NK-92 (cell line): ENCODE measurements around the gene PLIN5.
"Not testable (repeated sequence)": the region's sequence is repeated elsewhere in the genome, so short reads cannot be mapped to it uniquely, and the experiment has no call there.

ENCODE experiments used
- DNase-seq: peaks from one replicate; lab custom pipeline; 2025; ENCODE audit not compliant: unreplicated experiment; lab: John Stamatoyannopoulos, UW

PLIN5 gene

DNA sequence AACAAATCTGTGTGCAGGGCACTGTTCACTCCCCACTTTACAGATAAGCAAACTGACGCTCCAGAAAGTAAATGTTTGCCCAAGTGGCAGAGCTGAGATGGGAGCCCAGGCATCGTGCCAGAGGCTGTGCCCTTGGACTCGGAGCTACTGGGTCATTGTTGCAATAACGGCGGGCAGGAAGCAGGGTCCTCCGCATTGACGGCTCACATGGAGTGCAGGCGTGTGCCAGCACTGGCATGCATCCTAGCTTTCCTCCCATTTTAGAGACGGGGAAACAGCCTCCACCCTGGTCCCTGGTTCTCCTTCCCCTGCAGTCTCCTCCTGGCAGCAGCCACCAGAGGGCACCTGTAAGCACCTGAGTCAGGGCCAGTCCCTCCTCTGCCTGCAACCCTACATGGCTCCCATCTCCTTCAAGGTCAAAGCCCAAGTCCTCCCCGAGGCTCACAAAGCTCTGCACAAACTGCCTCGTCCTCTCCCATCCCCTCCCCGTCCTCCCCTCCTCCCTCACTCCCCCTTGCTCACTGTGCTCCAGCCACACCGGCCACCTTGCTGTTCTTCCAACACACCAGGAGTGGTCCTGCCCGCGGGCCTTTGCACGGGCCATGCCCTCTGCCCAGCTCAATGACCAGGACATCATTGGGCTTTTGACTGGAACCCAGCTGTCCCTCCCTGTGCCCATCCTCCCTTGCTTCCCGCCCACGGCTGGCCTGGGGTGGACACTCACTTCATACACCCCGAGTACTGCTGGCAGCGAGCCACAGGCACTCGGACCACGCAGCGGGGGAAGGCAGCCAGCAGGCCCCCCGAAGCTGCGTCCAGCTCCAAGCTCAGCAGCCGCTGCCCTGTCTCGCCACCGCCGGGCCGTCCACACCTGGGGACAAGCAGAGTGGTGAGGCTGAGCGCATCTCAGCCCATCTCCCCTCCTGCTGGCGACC lies 12.5 kb upstream of the PLIN5 start:
- no peak for DNase-seq

DNA sequence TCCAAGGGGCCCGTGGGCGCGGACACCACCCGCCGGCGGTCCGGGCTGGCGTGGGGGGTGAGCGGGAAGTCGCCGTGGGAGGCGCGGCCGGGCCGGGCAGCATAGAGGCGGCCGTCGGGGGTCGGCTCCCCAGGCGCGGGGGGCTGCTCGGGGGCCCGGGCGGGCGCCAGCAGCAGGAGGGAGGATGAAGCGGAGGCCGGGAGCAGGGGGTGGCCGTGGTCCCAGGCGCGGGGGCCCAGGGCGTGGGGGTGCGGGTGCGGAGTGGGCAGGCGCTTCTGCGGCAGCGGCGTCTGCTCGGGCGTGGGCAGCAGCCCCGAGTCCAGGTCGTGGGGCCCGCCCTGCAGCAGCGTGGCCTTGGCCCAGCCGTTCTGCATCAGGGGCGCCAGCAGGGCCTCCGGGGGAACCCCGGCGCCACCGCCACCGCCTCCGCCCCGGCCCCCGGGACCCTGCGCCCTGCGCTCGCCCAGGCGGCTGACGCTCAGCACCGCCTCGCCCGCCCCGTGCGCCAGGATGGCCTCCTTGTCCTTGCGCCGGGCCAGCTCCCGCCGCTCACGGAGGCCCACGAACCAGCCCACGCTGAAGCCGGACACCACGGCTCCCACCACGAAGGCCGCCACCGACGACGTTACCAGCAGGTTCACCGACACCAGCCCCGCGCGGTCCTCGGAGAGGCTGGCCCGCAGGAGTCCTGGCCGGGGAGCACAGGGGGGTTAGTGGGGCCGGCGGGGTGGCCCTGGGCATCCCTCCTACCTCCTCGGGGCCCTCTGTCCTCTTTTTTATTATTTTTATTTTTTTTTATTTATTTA lies 9.0 kb upstream of the PLIN5 start:
- DNase-seq = no peak

DNA sequence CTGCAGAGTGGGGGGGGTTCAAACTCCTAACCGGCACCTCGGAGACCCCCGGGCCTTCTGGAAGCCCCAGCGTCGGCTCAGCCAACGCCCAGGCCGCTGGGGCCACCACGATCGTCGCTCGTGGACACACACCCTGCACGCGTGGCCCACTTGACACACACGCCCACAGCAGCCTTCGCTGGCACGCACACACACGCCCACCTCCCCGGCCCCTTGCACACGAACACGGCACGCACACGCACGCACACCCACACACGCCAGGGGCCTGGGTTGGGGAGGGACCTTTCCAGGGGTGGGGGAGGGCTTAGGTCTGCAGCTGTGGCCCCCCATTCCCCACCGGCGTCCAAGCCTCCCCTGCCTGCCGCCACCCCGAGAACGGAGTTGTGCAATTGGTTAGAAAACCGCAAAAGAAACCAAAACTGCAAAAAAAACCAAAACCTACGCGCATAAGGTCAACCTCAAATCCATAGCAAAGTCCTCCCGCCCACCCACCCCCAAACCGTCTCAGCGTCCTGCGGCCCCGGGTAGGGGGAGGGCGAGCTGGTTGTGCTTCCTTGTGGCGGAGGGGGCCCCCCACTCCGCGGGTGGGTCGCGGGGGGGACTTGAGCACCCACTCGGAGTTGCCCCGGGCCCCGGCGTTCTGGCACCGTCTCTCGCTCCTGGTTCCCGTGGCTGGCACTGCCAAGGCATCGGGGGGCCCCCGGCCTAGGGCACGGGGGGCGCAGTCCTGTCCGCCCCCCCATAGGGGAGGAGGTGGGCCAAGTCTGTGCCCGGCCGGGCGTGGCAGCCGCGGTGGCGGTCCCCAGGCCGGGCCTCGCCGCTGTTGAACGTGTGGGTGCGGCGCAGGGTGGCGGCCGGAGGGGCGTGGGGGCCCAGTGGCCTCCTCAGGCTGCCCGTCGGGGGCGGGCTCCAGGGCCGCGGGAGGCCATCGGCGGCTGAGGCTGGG lies 8.1 kb upstream of the PLIN5 start:
- DNase-seq = no peak

DNA sequence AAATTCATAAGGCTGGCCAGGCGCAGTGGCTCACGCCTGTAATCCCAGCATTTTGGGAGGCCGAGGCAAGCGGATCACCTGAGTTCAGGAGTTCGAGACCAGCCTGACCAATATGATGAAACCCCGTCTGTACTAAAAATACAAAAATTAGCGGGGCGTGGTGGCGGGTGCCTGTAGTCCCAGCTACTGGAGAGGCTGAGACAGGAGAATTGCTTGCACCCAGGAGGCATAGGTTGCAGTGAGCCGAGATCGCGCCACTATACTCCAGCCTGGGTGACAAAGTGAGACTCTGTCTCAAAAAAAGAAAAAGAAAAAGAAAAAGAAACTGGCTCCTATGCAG lies 6.8 kb upstream of the PLIN5 start:
- not testable (repeated sequence) for DNase-seq

DNA sequence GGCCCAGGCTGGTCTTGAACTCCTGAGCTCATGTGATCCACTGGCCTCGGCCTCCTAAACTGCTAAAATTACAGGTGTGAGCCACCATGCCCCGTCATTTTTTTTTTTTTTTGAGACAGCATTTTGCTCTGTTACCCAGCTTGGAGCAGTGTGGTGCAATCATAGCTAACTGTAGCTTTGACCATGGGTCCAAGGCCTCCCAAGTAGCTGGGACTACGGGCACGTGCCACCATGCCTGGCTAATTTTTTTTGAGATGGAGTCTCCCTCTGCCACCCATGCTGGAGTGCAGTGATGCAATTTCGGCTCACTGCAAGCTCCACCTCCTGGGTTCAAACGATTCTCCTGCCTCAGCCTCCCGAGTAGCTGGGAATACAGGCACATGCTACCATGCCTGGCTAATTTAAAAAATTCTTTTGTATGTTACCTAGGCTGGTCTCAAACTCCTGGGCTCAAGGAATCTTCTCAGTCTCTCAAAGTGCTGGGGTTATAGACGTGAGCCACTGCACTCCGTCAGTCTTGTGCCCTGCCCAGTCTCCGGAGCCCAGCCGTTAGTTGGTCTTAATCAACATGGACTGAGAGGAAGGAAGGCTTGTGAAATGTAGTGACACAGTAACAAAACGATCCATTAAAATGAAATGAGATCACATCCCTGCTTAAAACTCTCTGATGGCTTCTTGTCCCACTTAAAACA lies 6.2 kb upstream of the PLIN5 start:
- no peak for DNase-seq

DNA sequence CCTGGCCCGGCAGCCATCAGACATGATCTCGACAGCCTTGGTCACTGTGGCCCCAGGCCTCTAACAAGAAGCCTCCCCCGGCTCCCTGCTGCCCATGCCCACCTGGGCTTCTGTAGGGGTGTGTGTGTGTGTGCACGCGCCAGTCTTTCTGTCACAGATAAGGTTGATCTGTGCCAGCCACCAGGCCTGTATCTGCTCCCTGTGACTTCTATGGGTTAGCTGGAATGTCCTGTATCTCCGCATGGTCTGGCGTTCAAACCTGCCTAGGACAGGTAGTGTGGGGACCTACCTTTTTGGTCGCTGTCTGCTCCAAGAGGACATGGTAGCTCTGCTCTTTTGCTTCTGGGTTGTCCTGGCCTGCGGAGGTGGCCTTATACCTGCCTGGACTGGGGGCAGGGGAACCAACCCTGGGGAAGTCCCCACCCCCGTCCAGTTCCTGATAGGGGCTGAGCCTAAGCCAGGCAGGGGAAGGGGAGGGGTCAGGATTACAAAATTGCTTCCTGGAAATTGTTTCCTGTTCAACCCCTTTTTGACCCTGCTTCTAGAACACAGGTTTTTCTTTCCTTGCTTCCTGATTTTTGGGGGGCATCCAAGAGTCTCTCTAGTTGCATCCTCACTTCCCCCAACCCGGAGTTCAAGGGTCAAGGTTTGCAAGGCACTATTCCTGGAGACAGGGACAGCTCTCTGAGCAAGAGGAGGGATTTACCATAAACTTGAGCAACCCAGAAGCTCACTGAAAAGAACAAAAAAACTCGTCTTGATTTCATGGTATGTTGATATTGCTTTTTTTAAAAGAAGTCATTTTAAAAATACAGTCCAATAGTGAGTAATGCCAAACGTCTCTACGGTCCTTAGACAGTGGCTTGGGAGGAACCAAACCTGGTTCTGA lies 4.9 kb upstream of the PLIN5 start, which contains the start of gene LRG1:
TSS of gene LRG1 (minus strand) at position 344 of the 889 bp plus-strand sequence. CDS start at position 321, 23 bp downstream.
- DNase-seq = no peak

DNA sequence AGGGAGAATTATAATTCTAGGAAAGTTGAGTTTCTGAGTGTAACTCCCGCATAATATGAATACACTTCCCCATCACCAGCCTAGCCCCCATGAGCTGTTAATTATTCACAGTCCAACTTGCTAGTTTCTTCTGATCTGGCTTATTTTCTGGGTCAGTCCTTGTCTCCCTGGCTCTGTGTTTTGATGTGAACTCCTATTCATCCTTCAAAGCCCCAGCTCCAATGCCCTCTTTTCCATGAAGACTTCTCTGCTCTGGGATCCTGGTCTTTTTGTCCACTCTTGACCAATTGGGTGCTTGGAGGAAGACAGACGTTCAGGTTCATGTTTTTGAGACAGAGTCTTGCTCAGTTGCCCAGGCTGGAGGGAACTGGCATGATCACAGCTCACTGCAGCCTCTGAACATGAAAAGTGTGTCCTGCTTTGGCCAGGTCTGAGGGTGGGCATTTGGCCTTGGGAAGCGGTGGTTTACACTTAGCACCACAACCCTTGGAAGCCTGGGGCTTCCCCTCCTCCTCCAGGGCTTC lies 4.2 kb upstream of the PLIN5 start:
- DNase-seq = no peak

DNA sequence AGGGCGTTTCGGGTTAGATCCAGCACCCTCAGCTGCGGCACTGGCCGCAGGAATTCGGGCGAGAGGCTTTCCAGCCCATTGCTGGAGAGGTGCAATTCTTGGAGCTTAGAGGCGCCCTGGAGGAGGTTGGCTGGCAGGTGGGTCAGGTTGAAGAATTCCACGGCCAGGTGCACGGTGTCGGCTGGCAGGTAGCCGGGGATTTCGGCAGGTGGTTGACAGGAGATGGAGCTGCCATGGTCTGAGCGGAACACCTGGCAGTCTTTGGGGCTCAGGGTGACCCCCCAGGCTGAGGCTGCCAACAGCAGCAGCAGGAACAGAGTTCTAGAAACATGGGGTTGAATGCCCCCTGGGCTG lies 3.6 kb upstream of the PLIN5 start:
- no peak for DNase-seq

DNA sequence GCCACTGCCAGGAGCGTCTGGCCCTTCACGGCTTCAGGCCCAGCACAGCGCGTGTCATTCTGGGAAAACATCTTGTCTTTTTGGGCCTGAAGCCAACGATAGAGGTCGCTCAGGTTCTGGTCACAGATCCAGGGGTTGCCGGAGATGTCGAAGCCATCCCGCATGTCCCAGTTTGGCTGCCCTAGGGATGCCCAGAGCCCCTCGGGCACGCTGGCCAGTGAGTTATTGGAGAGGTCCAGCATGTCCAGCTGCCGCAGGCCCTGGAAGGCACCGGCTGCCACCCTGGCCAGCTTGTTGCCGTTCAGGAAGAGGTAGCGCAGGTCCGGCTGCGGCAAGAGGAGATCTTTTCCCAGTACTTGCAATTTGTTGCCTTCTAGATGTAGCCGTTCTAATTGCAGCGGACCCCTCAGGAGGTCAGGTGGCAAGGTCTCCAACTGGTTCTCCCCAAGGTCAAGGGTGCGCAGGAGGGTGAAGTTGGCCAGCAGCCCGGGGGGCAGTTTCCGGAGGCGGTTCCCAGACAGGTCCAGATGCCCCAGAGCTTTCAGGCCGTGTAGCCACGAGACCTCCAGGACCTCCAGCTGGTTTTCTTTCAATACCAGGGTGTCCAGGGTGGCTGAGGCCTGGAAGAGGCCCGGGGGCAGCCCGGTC lies 3.1 kb upstream of the PLIN5 start:
- no peak for DNase-seq

DNA sequence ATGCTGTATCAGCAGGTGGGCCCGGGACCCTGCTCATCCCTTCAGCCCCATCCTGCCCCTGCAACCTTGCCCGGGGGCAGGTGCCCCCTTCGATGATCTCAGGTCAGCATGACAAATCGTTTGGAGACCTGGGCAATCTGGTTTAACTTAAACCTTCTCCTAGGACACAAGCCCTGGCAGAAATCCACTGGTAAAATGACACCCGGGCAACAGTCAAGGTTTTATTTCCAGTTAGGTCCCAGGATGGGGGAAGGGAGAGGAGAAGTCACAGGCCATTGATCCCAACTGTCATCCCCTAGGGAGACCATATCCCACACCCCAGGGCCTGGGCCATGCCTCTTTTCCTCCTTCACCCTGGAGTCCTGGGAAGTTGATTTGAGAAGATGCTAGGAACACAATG lies 1.8 kb upstream of the PLIN5 start:
- no peak for DNase-seq

DNA sequence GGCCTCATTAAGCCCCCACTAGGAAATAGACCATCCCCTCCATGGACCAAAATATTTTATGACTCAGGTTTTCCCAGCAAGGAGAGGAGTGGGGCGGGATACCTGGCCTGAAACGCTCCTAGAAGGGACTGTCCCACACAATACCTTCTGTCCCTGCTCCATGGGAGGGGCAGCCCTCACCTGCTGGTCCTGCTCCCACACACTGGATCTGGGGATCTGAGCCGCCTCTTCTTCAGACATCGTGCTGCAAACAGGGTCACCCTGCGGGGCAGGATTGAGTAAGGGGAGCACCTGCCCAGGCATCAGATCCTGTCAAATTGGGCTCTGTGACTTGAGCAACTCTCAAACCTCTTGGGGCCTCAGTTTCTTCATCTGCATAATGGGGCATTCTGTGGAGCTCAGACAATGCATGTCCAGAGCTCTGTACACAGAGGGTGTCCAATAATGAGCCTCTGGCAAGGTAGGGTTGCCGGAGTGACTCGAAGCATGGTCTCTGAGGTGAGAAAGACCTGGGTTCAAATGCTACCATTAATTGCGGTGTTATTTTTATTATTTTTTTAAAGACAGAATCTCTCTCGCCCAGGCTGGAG lies 1.1 kb downstream of the PLIN5 start:
- DNase-seq = no peak

DNA sequence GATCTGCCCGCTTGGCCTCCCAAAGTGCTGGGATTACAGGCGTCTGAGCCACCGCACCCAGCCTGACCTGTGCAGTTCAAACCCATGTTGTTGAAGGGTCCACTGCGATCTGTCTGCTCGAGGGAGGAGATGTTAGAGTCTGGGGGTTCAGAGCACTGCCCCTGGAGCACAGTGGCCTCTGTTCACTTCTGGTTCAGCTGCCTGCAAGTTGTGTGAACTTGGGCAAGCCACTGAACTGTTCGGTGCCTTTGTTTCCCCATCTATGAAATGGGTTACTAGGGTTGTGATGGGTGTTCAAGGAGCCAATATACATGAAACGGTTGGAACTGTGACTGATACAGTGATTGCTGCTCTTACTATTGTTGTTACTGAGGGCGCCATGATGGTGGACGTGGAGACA lies 1.7 kb downstream of the PLIN5 start:
- no peak for DNase-seq

DNA sequence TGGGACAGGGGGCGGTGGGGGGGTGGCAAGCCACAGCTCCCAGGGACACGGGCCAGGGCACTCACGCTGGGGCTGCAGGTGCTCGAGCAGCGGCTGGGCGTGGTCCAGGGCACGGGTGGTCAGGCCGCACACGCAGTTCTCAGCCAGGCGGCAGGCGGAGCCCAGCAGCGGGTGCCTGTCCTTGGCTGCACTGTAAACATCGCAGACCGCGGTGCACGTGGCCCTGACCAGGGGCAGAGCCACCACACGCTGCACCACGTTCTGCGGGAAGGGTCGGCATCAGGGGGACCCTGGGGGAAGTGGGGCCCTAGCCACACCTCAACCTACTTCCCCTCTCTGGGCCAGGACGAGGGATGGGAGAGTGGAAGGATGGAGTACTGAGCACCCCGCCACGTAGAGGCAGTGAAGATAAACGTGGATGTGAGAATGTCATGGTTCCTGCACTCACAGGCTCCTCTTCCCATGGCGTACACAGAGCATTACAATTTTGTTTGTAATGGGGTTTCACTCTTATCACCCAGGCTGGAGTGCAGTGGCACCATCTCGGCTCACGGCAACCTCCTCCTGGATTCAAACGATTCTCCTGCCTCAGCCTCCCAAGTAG lies 3.4 kb downstream of the PLIN5 start:
- no peak for DNase-seq

DNA sequence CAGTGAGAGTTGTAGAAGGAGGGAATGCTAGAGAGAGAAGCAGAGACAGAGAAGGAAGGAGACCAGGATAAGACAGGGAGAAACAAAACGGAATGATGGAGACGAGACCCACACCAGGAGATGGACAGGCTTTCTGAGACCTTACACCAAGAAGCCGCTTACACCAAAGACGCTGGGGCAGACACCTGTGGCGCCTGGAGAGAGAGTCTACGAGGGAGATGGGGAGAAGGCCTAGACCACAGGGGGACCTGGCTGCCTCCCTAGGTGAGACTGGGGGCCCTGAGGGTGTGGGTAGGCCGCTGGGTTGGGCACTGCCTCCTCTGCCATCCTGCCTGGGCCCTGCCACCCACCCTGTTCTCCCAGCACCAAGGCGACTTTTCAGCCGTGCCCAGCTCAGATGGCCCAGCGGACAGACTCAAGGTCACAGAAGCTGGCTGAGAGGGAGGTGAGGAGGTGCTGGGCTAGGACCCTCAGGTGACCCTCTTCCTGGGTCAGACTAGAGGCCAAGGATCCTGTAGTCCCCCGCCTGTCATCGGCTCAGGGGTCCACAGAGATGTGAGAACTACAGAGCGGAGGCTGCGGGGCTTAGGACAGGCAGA lies 5.0 kb downstream of the PLIN5 start:
- DNase-seq = no peak

DNA sequence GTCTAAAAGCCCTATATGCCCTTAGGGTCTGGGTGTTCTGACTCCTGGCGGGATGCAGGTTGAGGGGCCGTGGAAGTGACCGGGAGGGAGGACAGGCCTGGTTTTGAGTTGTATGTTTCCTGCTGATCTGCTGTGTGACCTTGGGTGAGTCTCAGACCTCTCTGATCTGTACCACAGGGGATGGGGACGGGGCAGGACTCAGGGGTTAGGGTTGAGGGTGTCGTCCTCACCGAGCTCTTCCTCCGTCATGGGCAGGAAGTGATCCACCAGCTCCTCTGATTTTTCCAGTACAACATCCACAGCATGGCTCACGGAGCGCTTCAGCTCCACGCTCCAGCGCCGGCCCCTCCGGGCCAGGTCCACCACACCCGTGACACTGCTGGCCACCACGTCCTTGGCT lies 6.2 kb downstream of the PLIN5 start:
- DNase-seq = no peak

DNA sequence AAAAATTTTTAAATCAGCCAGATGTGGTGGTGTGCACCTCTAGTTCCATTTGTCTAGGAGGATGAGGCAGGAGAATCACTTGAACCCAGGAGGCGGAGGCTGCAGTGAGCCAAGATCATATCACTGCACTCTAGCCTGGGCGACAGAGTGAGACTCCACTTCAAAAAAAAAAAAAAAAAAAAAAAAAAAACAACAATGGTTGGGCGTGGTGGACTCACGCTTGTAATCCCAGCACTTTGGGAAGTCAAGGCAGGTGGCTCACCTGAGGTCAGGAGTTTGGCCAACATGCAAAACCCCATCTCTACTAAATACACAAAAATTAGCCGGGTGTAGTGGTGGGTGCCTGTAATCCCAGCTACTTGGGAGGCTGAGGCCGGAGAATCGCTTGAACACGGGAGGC lies 7.6 kb downstream of the PLIN5 start:
- not testable (repeated sequence) for DNase-seq

DNA sequence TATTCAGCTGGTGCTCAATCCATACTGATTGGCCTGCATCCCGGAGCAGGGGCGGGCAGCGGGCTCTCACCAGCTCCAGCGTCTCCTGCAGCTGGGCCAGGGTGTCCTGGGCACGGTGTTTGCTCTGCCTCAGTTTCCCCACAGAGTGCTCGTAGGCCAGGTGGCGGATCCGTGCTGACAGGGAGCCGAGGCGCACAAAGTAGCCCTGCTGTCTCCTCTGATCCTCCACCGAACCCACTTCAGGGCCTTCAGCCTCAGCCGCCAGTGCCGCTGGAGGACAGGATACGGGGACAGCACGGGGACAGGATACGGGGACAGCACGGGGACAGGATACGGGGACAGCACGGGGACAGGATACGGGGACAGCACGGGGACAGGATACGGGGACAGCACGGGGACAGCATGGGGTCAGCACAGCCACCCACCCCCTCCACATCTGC lies 9.4 kb downstream of the PLIN5 start:
- DNase-seq = no peak
